ENCODE results near the gene MYO10.
"Not testable (repeated sequence)": the region's sequence is repeated elsewhere in the genome, so short reads cannot be mapped to it uniquely, and the experiment has no call there.

MYO10 gene

DNA sequence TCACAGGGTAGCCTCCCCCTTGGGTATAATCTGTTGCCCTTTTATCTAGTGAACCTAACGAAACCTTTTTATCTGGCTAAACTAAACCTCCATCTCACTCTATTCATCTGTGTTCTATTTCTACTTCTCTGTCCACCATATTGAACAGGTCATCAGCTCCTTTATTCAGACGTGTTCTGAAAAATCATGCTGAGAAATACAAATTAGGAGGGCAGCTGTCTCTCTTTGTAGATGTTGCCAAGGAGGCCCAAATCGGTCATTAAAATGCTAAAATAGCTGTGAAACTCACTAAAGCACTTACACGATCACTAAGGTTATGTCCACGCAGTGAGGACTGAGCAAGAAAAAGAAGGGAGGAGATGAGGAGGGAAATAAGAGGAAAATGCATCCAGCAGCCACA, 203.7 kb downstream of the MYO10 start:
- no peak for DNase-seq (ENCODE audit: extremely low spot score, insufficient read length, low read depth)
- FAIRE-seq, result no peak

DNA sequence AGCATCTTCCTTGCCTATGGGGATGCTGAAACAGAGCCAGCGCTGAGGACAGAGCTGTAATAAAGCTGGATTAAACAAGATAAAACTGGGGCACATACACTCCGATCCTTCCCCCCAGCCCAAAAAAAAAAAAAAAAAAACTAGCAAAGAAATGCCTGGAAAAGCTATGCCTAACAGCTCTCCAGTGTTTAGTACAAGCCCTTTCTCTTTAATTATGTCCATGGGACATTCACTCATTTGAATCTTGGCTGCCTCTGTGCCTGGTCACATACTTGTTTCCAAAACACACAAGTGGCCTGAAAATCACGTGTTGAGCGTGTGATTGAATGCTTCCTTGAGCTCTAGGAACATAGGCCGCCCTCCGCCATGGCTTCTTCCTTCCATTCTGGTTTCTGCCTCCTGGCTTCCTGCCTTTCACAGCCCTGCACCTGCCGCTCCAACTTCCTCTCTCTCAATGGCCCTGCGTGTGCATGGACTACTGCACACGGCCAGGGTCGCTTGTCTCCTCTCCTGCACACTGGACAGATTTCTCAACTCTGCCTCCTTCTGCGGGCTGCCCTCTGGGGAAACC, 208.2 kb downstream of the MYO10 start:
- DNase-seq (ENCODE audit: extremely low spot score, insufficient read length, low read depth) (no peak), FAIRE-seq (no peak)

DNA sequence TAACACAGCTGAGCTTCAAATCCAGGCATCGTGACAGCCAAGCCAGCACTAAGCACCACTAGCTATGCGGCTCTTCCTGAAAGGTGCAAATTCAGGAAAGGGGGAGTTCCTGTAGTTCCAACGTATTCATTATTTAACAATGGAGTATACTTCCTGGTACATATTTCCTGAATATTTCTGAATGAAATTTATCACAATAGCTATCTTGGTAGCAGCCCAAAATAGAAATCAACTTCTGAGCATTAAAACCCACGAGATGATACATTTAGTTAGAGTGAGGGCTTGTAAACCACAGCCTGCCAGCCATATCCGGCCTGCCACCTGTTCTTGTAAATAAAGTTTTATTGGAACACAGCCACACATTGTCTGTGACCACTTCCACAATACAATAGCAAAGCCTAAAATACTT, 209.5 kb downstream of the MYO10 start:
- DNase-seq (ENCODE audit: extremely low spot score, insufficient read length, low read depth) (no peak), FAIRE-seq (no peak)

DNA sequence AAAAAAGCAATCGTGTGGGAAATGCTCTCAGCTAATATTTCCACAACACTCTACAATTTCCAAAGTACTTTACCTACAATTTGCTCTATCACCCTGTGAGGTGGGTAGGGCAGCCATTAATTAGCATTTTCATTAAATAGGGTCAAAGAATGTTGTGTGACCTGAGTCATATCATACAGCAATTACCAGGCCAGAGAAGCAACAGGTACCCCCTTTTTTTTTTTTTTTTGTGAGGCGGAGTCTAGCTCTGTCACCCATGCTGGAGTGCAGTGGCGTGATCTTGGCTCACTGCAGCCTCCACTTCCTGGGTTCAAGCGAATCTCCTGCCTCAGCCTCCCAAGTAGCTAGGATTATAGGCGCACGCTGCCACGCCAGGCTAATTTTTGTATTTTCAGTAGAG, 210.5 kb downstream of the MYO10 start:
- no peak for FAIRE-seq

DNA sequence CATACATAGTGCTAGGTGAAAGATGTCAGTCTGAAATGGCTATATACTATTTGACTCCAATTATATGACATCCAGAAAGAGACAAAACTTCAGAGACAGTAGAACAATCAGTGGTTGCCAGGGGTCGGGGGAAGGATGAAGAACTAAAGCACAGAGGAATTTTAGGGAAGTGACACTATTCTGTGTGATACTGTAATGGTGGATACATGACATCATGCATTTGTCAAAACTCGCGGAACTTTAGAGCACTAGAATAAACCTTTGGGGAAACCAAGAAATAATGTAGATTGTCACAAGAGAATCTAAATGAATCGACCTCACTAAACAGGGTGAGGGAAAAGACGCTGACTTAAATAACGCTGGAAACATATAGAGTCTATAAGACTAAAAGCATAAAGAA, 212.3 kb downstream of the MYO10 start:
- no peak for FAIRE-seq
- no peak for DNase-seq (ENCODE audit: extremely low spot score, insufficient read length, low read depth)

More for the DNA sequence above, 210.5 kb downstream of the MYO10 start:
- no peak for DNase-seq (ENCODE audit: extremely low spot score, insufficient read length, low read depth)

DNA sequence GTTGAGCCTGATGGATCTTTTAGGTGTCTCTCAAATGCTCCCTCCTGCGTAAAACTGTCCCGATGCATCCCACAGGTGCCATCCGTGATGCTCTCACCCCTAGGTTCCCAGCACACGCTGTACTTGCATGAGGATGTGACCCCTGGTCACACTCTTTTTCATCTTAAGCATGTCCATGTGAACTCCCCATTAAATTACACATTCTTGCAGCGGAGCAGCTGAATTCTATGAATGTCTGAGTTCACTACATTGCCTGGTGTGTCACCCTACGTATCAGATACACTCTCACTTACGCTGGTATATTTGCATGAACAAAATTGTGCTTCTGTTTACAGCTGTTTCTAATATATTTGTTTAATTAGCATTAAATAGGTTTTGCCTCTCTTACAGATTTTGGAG, 214.0 kb downstream of the MYO10 start:
- DNase-seq (ENCODE audit: extremely low spot score, insufficient read length, low read depth), result no peak
- no peak for FAIRE-seq

DNA sequence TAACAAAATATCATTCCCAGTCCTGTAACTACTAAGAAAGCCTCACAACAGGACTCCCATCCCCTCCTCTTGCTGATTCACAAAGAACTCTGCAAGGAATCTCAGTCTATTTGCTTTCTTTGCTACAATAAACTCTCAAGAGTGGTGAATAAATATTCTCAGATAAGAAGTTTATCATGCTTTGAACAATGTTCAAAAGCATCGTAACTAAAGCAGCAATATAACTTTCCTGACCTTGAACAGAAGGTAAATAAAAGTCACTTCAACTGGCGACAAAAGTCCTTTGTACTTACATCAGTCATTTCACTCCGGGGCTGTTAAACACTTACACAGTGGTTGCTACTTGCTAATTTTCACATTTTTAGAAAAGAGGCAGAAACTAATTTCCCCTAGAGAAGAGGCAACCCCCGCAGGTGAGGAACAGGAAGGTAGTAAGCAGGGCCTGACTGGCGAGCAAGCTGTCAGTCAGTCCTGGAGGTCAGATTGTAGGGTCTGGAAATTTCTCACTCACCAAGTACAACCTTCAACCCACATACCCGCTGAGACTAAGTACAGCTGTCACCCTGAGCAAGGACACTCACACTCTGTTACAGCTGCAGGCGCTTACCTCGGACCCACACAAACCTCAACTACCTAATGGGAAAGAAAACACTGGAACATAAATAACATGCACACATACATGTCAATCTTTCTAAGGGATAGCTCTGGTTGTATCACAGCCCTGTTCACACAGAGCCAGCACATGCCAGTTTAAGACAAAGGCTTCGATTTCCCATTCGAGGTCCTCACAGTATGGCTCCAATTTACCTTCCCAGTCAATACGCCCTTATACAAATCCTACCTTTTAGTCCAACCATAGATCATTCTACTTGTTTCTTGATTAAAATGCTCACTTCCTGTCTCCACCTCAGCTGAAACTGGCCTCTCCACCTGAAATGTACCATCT, 214.7 kb downstream of the MYO10 start:
- FAIRE-seq (no peak), DNase-seq (ENCODE audit: extremely low spot score, insufficient read length, low read depth) (no peak)

DNA sequence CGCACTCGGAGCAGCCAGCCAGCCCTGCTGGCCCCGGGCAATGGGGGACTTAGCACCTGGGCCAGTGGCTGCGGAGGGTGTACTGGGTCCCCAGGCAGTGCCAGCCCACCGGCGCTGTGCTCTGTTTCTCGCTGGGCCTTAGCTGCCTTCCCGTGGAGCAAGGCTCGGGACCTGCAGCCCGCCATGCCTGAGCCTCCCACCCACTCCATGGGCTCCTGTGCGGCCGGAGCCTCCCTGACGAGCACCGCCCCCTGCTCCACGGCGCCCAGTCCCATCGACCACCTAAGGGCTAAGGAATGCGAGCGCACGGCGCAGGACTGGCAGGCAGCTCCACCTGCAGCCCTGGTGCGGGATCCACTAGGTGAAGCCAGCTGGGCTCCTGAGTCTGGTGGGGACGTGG, 218.1 kb downstream of the MYO10 start:
- not testable (repeated sequence) for DNase-seq (ENCODE audit: extremely low spot score, insufficient read length, low read depth); FAIRE-seq

DNA sequence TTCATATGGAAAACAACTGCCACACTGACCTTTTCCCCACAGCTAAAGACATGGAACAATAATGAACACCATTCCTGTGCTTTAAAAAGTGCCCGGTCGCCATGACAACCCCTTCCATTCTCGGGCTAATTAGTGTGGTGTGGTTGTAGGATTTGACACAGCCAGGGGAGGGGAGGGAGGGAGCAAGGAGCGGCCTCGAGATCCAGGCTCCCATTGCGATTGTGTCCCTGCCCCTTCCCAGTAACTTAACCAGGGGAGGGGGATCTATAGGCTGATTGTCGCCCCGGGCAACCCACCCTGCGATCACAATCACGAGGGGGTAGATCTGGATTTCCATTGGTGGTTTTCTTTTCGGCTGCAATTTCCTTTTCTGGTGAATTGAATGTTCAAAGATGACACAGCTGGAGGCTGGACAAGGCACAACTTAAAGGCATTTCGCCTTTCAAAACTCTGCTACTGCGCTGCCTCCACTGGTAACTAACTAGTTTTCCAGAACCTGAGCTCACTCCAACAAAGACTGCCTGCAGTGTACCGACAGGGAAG, 222.6 kb downstream of the MYO10 start:
- no peak for FAIRE-seq
- DNase-seq (ENCODE audit: extremely low spot score, insufficient read length, low read depth), result no peak

DNA sequence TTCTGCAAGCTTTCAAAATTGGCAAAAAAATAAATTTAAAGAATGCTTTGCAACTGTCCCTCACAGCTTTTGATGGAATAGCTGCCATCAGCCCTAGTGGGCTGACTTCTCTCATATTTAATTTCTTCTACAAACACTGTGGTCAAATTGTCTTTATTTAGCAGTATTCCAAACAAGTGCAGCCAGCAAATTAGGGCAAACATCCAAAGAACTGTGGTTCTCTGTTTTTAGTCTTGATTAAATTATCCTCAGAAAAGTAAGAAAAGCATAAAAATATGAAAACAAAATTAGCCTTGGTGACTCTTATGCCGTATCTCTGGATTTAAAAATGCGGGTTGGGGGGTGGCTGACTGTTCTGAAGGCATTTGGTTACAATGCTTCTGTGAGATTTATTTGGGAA, 223.5 kb downstream of the MYO10 start:
- no peak for DNase-seq (ENCODE audit: extremely low spot score, insufficient read length, low read depth)
- no peak for FAIRE-seq

DNA sequence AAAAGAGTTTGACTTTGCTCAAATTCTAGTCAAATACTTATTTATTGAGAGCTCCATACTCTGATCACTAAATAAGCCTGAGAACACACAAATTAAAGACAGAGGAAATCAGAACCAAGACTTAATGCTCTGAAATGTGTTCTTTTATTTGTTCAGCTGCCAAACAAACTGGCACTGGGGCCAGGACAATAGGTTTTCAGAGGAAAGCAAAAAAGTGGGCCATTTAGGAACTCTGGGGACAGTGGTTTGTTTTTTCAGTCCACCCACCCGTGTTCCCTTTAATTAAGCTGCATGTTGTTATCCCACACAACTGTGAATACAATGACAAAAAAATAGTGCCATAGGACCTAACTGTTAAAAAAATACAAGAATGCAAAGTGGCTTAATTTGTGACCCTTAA, 223.9 kb downstream of the MYO10 start:
- DNase-seq (ENCODE audit: extremely low spot score, insufficient read length, low read depth) (no peak), FAIRE-seq (no peak)

DNA sequence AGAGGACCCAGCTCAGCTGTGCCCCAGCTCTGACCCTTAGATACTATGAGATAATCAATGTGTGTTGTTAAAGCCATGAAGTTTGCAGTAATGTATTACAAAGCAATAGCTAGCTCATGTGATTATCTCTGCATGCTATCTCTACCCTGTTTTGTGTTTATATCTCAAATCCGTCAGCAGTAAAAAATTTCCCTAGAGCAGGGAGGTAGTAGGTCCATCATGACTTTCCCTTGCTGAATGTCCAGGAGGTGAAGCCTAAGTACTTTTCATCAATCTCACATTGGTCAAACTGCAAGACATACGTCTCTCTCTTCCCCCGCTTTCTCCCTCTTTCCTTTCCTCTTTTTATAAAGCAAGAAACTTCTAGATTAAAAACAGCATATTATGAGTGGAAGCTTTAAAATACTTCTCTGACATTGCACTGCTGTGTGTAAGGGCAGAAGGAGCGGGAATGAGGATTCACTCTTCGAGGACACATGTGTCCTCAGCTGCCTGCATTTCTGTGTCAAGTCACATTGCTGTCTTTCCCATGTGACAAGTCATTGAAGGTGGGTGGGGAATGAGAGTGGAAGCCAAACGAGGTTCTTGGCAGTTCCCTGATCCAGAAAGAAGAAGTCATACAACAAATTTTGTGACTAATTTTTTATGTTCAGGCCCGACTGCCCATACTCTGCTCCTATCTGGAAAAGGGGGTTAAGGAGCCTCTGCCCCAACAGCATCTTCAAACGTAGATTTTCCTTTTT, 226.2 kb downstream of the MYO10 start:
- FAIRE-seq, result no peak

DNA sequence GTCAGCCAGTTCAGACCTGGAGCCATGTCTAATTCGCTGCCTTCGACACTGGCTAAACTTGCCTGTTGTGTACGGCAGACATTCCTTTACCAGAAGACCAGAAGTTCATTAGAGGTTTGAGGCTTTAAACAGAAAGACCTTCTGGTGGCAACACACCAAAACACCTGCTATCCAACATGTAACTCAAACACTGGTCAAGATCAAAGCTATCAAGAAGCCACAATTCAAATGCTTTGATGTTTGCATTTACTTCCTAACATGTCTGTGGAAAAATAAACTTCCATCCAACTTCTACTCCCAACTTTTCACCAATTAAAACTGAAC, 228.3 kb downstream of the MYO10 start:
- DNase-seq (ENCODE audit: extremely low spot score, insufficient read length, low read depth) (no peak), FAIRE-seq (no peak)

More for the DNA sequence above, 226.2 kb downstream of the MYO10 start:
- DNase-seq (ENCODE audit: extremely low spot score, insufficient read length, low read depth), result no peak

DNA sequence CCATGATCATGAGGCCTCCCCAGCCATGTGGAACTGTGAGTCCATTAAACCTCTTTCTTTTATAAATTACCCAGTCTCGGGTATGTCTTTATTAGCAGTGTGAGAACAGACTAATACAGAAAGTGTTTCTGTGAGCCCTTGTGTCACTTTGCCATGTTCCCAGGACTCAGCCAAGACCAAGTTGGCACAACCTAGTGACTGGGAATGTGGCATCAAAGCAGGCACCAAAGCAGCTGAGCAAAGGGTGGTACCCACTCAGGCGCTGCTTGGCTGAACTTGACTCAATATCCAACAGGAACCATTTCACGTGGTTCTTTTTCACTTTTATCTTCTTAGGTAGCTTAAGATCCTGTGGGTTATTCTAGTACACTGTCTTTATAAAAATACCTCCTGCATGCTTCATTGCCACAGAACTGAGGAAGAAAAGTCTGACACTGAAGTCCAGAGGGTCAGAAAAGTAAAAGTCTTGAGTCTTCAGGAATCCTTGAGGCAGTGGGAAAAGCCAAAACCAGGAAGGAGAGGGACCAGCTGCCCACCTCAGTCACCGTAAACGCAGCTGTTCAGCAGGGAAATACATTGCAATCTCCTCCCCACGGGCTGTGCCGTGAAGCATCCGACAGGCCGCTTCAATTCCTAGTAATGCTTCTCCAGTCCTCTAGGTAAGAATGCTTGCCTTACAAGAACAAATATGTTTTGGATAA, 228.8 kb downstream of the MYO10 start:
- no peak for FAIRE-seq
- no peak for DNase-seq (ENCODE audit: extremely low spot score, insufficient read length, low read depth)

DNA sequence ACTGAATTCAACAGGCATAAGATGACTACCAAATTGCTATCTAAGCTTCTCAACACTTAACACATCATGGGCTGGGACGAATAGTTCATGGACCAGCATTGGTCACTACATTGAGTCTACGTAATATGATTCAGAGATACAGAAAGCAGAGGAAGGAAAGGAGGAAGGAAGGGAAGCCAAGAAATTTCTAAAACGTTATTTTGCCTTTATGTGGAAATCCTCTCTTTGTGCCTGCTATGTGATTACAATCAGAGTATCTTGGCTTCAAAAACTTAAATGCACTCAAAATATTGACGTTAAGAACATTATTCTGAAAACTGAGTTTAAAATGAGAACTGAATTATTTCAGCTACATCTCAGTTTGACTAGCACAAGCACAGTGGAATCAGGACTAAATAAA, 231.1 kb downstream of the MYO10 start:
- no peak for FAIRE-seq
- no peak for DNase-seq (ENCODE audit: extremely low spot score, insufficient read length, low read depth)

DNA sequence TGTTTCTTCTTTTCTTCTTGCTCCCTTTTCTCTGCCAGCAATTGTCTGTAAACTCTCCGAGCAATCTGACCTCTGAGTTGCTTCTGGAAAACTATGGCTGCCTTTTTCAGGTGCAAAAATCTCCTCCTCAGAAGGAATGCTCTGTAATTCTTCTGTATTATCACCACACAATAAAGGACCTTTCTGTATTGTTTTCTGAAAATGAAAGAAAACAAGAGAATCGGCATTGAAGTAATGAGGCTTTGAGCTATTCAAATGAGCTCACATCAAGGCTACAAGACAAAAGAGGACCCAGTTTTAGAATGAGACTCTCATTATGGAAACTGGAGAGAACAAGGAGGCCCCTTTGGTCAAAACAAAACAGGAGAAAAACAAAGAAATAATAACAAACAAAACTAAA, 233.1 kb downstream of the MYO10 start:
- FAIRE-seq, result no peak
- no peak for DNase-seq (ENCODE audit: extremely low spot score, insufficient read length, low read depth)

DNA sequence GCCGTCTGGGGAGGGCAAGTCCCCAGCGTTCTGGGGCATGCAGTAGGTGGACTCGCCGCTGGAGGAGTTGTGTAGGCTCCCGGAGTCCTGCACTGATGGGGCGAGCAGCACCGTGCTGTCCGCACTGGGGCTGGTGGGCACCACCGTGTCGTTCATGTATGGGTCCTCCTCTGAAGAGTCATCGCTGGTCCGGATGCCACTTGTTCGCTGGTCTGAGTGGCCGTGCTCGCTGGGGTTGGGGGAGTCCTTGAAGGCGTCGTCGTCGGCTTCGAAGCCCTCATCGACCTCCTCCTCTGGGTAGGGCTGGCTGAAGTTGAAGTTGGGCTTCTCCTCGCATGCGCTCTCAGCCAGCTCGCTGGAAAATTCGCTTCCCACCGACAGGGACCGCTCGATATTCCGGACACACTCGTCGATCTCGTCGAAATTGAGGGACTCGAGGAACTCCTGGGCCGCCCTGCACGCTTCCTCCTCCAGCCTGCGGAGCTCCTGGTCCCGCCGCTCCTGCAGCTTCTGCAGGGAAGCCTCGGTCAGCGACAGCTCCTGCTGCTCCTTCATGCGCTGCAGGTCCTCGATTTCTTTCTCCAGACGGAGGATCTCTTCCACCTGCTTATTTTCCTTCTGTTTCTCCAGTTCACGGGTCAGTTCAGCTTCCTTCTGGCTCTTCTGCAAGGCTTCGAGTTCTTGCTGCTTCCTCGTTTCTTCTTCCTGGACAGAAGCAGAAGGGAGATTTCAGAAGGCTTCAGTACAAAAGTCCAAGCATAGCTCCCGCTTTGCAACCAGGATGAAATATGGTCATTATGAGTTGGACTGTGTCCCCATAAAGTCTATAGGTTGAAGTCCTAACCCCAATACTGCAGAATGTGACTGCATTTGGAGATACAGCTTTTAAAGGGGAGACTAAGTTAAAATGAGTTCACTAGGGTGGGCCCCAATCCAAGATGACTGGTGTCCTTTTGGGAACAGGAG, 234.7 kb downstream of the MYO10 start:
- DNase-seq (ENCODE audit: extremely low spot score, insufficient read length, low read depth) (no peak), FAIRE-seq (no peak)

DNA sequence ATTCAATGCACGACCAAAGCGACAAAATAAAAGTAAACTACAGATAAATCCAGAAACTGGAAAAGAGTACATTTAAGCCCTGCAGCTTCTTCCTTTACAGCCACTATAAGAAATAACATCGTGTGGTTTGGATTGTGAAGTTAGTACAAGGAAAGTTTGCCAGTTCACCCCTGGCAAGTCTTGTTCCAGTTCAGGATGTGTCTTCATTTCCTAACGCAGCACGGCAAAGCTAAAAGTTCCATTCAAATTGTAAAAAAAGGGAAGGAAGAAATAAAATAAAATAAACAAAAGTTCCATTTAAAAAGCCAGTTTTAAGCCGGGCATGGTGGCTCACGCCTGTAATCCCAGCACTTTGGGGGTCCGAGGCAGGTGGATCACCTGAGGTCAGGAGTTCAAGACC, 236.0 kb downstream of the MYO10 start:
- DNase-seq (ENCODE audit: extremely low spot score, insufficient read length, low read depth) (no peak), FAIRE-seq (no peak)

DNA sequence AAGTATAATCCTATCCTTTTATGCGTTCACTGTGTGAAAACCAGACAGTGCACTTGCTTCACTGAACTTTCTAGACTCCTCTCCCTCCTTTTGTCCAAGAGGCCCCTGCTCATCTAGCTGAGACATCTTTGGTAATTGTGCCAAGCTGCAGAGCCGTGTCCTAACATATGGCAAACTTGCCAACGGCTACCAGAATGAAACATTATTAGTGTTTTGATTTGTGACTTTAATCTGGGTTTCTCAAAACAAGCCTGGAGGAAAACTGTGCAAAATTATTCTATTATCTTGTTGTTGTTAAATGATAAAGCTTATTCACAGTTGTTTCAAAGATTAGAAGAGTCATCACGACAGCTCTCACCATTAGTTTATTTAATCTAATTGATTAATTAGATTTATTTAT, 240.3 kb downstream of the MYO10 start:
- FAIRE-seq (no peak), DNase-seq (ENCODE audit: extremely low spot score, insufficient read length, low read depth) (no peak)

Data from GM18507 (cell line).